ENCODE results near the gene ABR. TPM values are rescaled to one million over a fixed set of nuclear protein-coding genes. Genes with fewer than 3 reads are reported as not detected.
A peak's percentile ranks its signal among the peaks of the same experiment; 100 is the strongest.

The ABR gene
- polyA plus RNA-seq, 2 of the 4 experiments (the other 2 are of a cell fraction) = 70.9 to 73.8 TPM

DNA sequence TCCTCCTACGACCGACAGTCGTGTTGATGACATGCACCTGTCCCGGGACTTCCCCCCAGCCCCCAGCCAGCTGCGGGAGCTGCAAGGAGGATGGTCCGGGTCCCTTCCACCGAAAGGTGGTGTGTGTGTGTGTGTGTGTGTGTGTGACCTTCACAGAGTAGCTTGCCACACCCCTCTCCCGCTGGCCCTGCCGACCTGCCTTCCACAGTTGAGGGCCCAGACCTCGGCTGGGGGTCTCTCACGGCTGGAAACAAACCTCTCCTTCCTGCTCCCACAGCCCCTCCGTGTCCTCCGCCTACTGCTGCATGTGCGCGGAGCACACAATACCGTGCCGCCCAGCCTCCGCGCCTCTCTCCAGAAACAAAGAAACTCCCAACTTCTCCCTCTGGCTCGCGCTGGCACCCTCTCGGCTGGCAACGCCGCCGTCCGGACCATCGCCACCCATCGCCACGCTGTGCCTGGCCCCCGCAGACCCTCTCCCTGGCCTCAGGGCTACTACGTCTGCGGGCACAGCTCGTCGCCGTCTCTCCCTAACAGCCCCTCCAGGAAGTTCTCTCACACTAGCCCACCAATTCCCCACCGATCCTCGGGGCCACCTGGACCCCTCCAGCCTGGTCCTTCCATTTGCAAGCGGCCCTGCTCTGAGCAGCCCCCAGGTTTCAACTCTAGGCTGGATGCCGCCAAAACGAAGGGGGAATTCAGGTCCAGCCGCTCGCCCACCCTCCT, 101.6 kb downstream of the ABR start:
- WGBS (ENCODE audit: missing lambda C conversion rate) = 94% methylated on average over 41 of the region's 42 CpGs
- FAIRE-seq (no peak), ATAC-seq (no peak), DNase-seq (ENCODE audit: low read depth in 1 of 2, low spot score in 1 of 2) (no peak)
- no peaks in the 10 kb centered on the region for H3K9me3 ChIP-seq
- CTCF ChIA-PET = interaction anchor here (0.6 to 4.4 kb wide), 5 partner anchors 12 to 82 kb away, joined by 3 to 23 read pairs (median 3); no protein-coding TSS in a partner anchor
- H3K4me3 ChIP-seq = no peak overlapping the region
- H3K4me1 ChIP-seq = peaks cover 34% of the 10 kb centered on the region
- H3K27ac ChIP-seq = no peak overlapping the region
- TF ChIP-seq MYC (IDR thresholded peaks at IDR 0.05; ENCODE audit: borderline replicate concordance, low read length) = no peak
- TF ChIP-seq, protein P1, sequence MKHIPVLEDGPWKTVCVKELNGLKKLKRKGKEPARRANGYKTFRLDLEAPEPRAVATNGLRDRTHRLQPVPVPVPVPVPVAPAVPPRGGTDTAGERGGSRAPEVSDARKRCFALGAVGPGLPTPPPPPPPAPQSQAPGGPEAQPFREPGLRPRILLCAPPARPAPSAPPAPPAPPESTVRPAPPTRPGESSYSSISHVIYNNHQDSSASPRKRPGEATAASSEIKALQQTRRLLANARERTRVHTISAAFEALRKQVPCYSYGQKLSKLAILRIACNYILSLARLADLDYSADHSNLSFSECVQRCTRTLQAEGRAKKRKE (CRISPR knock-in tag; IDR thresholded peaks at IDR 0.05; ENCODE audit: low read depth) = no peak
- no peak for TF ChIP-seq CBX2 (IDR thresholded peaks at IDR 0.05; ENCODE audit: borderline replicate concordance, low read depth)
- no peak overlapping the region for H3K4me2 ChIP-seq
- POLR2A ChIA-PET = no interaction called here

DNA sequence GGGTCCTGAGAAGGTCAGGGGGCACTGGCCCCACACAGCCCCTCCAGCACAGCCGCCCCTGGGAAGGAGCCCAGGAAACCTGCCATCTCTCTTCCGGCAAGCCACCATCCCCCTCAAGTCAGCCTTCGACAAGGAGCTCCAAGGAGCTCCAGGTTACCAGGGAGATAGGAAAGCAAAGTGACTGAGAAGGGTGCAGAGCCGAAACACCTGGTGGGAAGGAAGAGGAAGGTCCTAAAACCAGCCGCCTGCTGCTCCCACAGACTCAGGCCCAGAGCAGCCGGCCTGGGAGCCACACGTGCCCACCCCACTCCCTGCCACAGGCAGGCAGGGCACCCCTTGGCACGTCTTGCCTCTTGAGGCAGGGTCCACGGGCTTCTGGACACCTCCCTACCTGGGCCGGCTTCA, 102.2 kb downstream of the ABR start:
- FAIRE-seq (no peak), DNase-seq (ENCODE audit: low read depth in 1 of 2, low spot score in 1 of 2) (no peak), ATAC-seq (no peak; a peak in 1 of 6 replicates)
- no peak overlapping the region for H3K27ac ChIP-seq
- ChIA-PET POLR2A (no interaction called here), CTCF (interaction anchor here (0.6 to 4.4 kb wide), 6 partner anchors 12 to 83 kb away, joined by 3 to 23 read pairs (median 4); no protein-coding TSS in a partner anchor)
- 86% methylated on average over 10 of the region's 10 CpGs for WGBS (ENCODE audit: missing lambda C conversion rate)
- no peaks in the 10 kb centered on the region for H3K9me3 ChIP-seq
- TF ChIP-seq HDAC2 (IDR thresholded peaks at IDR 0.05) (no peak), NPAS2 (CRISPR knock-in tag; IDR thresholded peaks at IDR 0.05; ENCODE audit: borderline replicate concordance) (no peak), FOXS1 (CRISPR knock-in tag; IDR thresholded peaks at IDR 0.05) (no peak), POLR2A (IDR thresholded peaks at IDR 0.05; ENCODE audit: low read length) (no peak), HEYL (CRISPR knock-in tag; IDR thresholded peaks at IDR 0.05) (no peak), EHMT2 (IDR thresholded peaks at IDR 0.05; ENCODE audit: low read depth) (no peak), TFCP2L1 (CRISPR knock-in tag; IDR thresholded peaks at IDR 0.05) (no peak)
- TF ChIP-seq, protein P2, sequence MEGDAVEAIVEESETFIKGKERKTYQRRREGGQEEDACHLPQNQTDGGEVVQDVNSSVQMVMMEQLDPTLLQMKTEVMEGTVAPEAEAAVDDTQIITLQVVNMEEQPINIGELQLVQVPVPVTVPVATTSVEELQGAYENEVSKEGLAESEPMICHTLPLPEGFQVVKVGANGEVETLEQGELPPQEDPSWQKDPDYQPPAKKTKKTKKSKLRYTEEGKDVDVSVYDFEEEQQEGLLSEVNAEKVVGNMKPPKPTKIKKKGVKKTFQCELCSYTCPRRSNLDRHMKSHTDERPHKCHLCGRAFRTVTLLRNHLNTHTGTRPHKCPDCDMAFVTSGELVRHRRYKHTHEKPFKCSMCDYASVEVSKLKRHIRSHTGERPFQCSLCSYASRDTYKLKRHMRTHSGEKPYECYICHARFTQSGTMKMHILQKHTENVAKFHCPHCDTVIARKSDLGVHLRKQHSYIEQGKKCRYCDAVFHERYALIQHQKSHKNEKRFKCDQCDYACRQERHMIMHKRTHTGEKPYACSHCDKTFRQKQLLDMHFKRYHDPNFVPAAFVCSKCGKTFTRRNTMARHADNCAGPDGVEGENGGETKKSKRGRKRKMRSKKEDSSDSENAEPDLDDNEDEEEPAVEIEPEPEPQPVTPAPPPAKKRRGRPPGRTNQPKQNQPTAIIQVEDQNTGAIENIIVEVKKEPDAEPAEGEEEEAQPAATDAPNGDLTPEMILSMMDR (IDR thresholded peaks at IDR 0.05) = no peak
- H3K4me2 ChIP-seq = no peak overlapping the region
- H3K4me3 ChIP-seq = no peak overlapping the region
- peaks cover 28% of the 10 kb centered on the region for H3K4me1 ChIP-seq

DNA sequence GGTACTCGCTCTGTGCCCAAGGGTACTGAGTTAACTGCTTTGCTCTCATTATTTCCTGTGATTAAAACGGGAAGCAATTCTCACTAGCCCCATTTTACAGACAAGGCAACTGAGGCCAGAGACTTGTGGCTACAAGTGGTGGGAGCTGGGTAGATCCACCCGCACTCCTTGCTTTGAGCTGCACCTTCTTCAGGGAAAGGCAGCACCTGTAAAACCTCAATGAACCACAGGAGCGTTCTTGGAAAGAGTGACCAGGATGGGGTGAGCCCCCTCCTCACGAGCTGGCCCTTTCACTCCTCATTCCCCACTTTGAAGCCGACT, 102.8 kb downstream of the ABR start:
- Histone ChIP-seq H3K4me1 (peaks cover 22% of the 10 kb centered on the region), H3K4me3 (no peak overlapping the region), H3K9me3 (no peaks in the 10 kb centered on the region), H3K4me2 (no peak overlapping the region), H3K27ac (no peak overlapping the region)
- TF ChIP-seq FOXS1 (CRISPR knock-in tag; IDR thresholded peaks at IDR 0.05) (no peak), PHF8 (IDR thresholded peaks at IDR 0.05; ENCODE audit: borderline replicate concordance, low read depth) (no peak), KDM1A (IDR thresholded peaks at IDR 0.05; ENCODE audit: low read depth) (0 out of 2 replicates have a peak, but pooled peaks have one; percentile 29)
- WGBS (ENCODE audit: missing lambda C conversion rate) = 85% methylated on average over 6 of the region's 6 CpGs
- FAIRE-seq (no peak), ATAC-seq (no peak), DNase-seq (ENCODE audit: low read depth in 1 of 2, low spot score in 1 of 2) (no peak)
- ChIA-PET POLR2A (no interaction called here), CTCF (interaction anchor here (1.0 to 4.4 kb wide), 4 partner anchors 13 to 46 kb away, joined by 4 to 23 read pairs (median 5); no protein-coding TSS in a partner anchor)

DNA sequence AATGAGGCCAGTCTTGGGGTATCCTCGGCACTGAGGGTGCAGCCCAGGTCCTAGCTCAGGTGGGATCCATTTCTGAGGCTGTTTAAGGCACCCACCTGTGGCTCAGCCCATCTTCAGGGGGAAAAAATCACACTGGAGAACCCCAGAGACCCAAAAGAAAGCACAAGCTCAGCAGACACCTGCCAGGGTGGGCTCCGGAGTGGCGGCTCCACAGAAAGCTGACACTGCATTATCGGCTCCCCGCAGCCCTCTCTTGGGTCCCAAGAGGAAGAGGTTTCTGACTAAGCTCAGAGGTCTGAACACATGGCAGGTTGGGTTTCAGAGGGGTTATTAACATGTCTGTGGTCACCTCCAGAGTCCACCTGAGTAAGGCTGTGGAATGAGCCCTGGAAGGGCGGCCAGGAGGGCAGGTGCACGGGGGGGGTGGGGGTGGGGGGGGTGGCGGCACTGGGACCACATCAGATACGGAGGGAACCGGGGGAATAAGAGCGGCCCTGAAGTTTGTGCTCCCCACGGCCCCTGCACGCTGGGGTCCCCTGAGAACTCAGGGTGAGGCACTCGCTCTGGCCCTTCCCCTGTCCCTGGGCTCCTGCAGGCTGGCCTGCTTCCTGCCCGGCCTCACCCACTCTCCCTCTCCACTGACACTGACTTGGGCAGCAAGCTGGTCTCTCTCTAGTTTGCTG, 103.3 kb downstream of the ABR start:
- ATAC-seq (no peak), DNase-seq (ENCODE audit: low read depth in 1 of 2, low spot score in 1 of 2) (no peak), FAIRE-seq (no peak)
- H3K9me3 ChIP-seq = no peaks in the 10 kb centered on the region
- TF ChIP-seq MAFK (IDR thresholded peaks at IDR 0.05; ENCODE audit: partially characterized antibody) = peak; percentile 79
- TF ChIP-seq ZSCAN20 (CRISPR knock-in tag; IDR thresholded peaks at IDR 0.05) = no peak
- TF ChIP-seq FOSL2 (IDR thresholded peaks at IDR 0.05) = no peak
- TF ChIP-seq FOSL2 (CRISPR knock-in tag; IDR thresholded peaks at IDR 0.05) = no peak
- no peak overlapping the region for H3K4me3 ChIP-seq
- no peak overlapping the region for H3K27ac ChIP-seq
- H3K4me1 ChIP-seq = peaks cover 17% of the 10 kb centered on the region
- ChIA-PET CTCF (interaction anchor here (0.8 to 4.4 kb wide), 5 partner anchors 18 to 111 kb away, joined by 4 to 23 read pairs (median 5); no protein-coding TSS in a partner anchor), POLR2A (no interaction called here)
- WGBS (ENCODE audit: missing lambda C conversion rate) = 92% methylated on average over 12 of the region's 15 CpGs
- H3K4me2 ChIP-seq = no peak overlapping the region
